ENCODE data around the gene ZNF764. TPM values are rescaled to one million over a fixed set of nuclear protein-coding genes. Genes with fewer than 3 reads are reported as not detected.
"Not testable (repeated sequence)": the region's sequence is repeated elsewhere in the genome, so short reads cannot be mapped to it uniquely, and the experiment has no call there.

The ZNF764 gene
- total RNA-seq, result 17.9 and 21.2 TPM in 2 replicates

DNA sequence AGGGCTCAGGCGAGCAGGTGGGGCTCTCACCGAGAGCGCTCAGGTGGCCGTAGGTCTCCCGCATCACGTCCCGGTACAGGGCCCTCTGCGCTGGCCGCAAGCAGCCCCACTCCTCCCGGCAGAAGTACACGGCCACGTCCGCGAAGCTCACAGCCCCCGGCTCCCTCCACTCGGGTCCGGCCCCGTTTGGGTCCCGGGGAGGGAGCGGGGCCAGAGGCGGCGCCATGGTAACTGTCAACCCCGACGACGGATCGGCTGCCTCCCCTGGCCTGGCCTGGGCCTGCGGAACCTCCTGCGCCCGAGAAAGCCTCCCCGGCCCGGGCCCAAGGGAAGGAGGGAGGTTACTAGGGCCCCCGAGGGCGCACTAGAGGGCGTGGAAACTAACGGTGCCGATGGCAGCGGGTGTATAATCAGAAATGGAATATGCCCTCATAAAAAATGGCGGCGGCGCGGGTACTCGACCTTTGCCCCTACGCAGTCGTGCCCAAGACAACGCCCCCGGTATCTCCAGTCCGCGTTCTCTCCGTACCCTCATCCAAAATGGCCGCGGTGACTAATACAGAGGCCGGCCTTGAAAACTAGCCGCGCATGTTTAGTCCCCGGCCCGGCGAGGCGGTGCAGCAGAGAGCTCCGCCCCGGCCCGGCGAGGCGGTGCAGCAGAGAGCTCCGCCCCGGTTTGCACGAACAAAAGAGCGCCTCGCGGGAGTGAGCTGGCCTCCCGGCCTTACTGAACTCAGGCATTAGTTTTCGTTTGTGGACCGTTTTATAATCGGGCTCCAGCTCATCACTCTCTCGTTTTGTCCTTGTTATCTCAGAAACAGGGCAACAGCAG is at the start of gene ZNF764:
Gene ZNF764, minus strand, starts transcription at position 418 of the 832 bp plus-strand sequence. Its CDS starts 192 bp downstream, at position 226.
- intact Hi-C loops (cut with micrococcal nuclease), result loop anchor here (1.0 to 2.0 kb wide), 10 partner anchors 10 to 141 kb away; partner anchors contain the start of genes FBRS, PRR14, SRCAP and ZNF689
- peaks cover 19% of the 10 kb centered on the region for H3K36me3 Mint-ChIP-seq (ENCODE audit: low read depth)
- peaks cover 42% of the 10 kb centered on the region for H3K4me1 Mint-ChIP-seq (ENCODE audit: low read depth)
- H3K9me3 Mint-ChIP-seq, result no peaks in the 10 kb centered on the region
- H3K27ac Mint-ChIP-seq, result peak within 1 kb of the TSS; percentile 92
- H3K4me3 Mint-ChIP-seq, result peak within 1 kb of the TSS; percentile 90
- DNase-seq (ENCODE audit: low spot score), result peak; percentile 97
- H3K27me3 Mint-ChIP-seq (ENCODE audit: insufficient read depth), result no peaks in the 10 kb centered on the region

DNA sequence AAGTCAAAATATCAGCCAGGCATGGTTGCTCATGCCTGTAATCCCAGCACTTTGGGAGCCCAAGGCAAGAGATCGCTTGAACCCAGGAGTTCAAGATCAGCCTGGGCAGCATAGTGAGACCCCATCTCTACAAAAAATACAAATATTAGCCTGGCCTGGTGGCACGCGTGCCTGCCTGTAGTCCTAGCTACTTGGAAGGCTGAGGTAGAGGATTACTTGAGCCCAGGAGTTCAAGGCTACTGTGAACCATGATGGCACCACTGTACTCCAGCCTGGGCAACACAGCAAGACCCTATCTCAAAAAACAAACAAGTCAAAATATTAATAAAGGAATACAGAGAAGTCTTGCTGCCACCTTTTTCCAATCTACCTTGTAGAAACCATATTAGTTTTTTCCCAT is 47.8 kb upstream of the ZNF764 start:
- peaks cover 39% of the 10 kb centered on the region for H3K36me3 Mint-ChIP-seq (ENCODE audit: low read depth)
- no peaks in the 10 kb centered on the region for H3K27me3 Mint-ChIP-seq (ENCODE audit: insufficient read depth)
- no peak for DNase-seq (ENCODE audit: low spot score)
- H3K4me1 Mint-ChIP-seq (ENCODE audit: low read depth), result peaks cover 27% of the 10 kb centered on the region
- H3K4me3 Mint-ChIP-seq, result no peak overlapping the region
- intact Hi-C loops (cut with micrococcal nuclease), result no loop called here
- H3K9me3 Mint-ChIP-seq, result no peaks in the 10 kb centered on the region
- no peak overlapping the region for H3K27ac Mint-ChIP-seq

DNA sequence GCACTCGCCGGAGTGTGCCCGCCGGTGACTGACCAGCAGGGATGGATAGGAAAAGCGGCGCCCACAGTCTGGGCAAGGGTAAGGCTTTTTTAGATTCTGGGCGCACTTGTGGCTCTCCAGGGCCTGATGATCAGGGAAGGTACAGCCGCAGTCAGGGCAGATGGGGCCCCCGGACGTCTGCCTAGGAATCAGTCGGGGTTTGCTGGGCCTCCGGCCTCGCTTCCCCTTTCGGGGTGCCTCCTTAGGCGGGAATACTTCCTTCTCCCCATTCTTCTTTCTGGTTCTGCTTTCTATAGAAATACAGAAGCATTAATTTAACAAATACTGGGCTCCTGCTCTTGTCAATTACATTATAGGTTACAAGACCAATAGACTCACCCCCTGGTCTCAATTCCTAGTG is 47.0 kb upstream of the ZNF764 start:
- Mint-ChIP-seq H3K4me3 (no peak overlapping the region), H3K4me1 (ENCODE audit: low read depth) (peaks cover 22% of the 10 kb centered on the region), H3K36me3 (ENCODE audit: low read depth) (peaks cover 44% of the 10 kb centered on the region), H3K9me3 (no peaks in the 10 kb centered on the region), H3K27ac (no peak overlapping the region), H3K27me3 (ENCODE audit: insufficient read depth) (no peaks in the 10 kb centered on the region)
- no peak for DNase-seq (ENCODE audit: low spot score)
- intact Hi-C loops (cut with micrococcal nuclease), result no loop called here

DNA sequence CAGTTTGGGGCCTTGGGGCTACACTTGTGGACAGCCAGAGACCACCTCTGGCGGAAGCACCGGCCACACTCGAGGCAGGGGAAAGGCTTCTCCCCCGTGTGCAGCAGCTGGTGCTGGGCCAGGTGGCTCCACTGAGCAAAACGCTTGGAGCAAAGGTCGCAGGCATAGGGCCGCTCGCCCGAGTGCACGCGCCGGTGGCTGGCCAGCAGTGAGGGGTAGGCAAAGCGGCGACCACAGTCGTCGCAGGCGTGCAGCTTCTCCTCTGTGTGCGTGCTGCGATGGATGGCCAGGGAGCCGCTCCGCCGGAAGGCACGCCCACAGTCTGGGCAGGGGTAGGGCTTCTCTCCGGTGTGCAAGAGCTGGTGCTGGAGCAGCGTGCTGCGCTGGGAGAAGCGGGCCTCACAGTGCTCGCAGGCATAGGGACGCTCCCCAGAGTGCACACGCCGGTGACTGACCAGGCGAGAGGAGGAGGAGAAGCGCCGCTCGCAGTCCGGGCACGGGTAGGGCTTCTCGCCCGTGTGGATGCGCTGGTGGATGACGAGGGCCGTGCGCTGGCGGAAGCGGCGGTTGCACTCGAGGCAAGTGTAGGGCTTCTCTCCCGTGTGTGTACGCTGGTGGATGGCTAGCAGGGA is 46.3 kb upstream of the ZNF764 start:
- peaks cover 46% of the 10 kb centered on the region for H3K36me3 Mint-ChIP-seq (ENCODE audit: low read depth)
- H3K27me3 Mint-ChIP-seq (ENCODE audit: insufficient read depth), result no peaks in the 10 kb centered on the region
- intact Hi-C loops (cut with micrococcal nuclease), result no loop called here
- H3K4me3 Mint-ChIP-seq, result no peak overlapping the region
- H3K27ac Mint-ChIP-seq, result no peak overlapping the region
- H3K4me1 Mint-ChIP-seq (ENCODE audit: low read depth), result peaks cover 20% of the 10 kb centered on the region
- H3K9me3 Mint-ChIP-seq, result no peaks in the 10 kb centered on the region
- no peak for DNase-seq (ENCODE audit: low spot score)

DNA sequence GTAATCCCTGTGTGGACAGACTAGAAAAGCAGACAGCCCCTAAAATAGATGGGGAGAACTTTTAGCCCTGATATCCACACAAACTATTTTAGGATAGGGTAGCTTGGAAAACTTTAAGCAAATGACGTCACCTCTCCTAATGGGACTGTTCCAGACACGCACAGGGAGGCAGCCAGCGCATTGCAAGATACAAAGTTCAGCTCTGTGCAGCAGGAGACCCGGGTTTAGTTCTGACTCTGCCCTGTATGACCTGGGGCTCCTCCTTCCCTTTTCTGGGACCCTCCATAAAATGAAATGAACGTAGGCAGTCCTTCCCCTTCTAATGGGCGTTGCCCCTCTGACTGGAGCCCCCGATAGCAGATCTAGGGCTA is 45.8 kb upstream of the ZNF764 start:
- H3K4me3 Mint-ChIP-seq, result no peak overlapping the region

DNA sequence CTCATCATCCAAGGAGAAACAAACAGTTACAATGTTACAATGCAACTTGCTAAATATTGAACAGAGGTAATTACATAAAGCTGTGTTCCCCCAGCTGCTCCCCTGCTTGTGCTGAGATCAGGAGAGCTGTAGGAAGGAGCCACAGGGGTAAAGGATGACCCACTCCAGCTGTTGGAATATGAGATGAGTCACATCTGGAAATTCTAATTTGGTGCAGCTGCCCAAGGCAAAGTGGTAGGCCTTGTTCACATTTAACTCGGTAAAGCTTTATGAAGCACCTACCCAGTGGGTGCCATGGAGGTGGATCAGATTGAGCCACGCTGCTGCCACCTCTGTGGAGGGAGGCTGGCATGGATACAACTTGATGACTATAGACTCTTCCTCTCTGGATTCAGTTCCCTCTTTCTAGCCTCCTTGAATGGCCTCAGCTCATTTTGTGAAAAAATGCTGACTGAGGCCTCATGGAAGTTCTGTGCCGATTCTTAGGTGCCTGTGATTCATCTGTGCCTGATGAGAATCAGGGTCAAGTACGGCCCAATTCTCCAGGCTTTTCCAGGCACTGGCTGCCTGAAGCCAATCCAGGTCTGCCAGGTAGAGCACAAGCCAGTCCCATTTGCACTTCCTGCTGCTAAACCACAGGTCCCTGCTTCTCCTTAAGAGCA is 44.6 kb upstream of the ZNF764 start:
- peak overlapping the region; percentile 40 for H3K27ac Mint-ChIP-seq
- peaks cover 42% of the 10 kb centered on the region for H3K36me3 Mint-ChIP-seq (ENCODE audit: low read depth)
- no peaks in the 10 kb centered on the region for H3K9me3 Mint-ChIP-seq

More for the DNA sequence above, 45.8 kb upstream of the ZNF764 start:
- H3K4me1 Mint-ChIP-seq (ENCODE audit: low read depth), result peaks cover 15% of the 10 kb centered on the region
- peaks cover 46% of the 10 kb centered on the region for H3K36me3 Mint-ChIP-seq (ENCODE audit: low read depth)
- no peak for DNase-seq (ENCODE audit: low spot score)
- no peaks in the 10 kb centered on the region for H3K9me3 Mint-ChIP-seq
- intact Hi-C loops (cut with micrococcal nuclease), result no loop called here
- no peaks in the 10 kb centered on the region for H3K27me3 Mint-ChIP-seq (ENCODE audit: insufficient read depth)
- H3K27ac Mint-ChIP-seq, result no peak overlapping the region

DNA sequence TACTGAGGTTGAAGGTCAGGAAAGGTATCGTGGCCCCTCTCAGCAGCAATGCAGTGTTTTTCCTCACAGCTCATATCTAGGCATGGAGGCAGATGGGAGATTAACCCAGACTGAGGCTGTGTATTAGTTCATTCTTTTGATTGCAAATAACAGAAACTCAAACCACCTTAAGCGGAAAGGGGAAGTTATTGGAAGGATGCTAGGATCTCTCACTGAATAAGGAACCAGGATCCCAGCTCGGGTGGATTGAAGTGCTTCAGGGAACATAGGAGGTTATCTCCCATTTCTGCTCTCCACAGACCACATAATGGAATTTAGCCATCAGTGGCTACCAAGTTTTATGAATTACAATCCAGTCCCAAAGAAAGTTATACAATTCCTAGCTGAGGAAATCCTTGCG is 43.8 kb upstream of the ZNF764 start:
- DNase-seq (ENCODE audit: low spot score), result no peak
- intact Hi-C loops (cut with micrococcal nuclease), result no loop called here
- no peak overlapping the region for H3K27ac Mint-ChIP-seq
- H3K4me3 Mint-ChIP-seq, result no peak overlapping the region
- peaks cover 12% of the 10 kb centered on the region for H3K4me1 Mint-ChIP-seq (ENCODE audit: low read depth)
- no peaks in the 10 kb centered on the region for H3K27me3 Mint-ChIP-seq (ENCODE audit: insufficient read depth)
- H3K9me3 Mint-ChIP-seq, result no peaks in the 10 kb centered on the region
- peaks cover 37% of the 10 kb centered on the region for H3K36me3 Mint-ChIP-seq (ENCODE audit: low read depth)

More for the DNA sequence above, 44.6 kb upstream of the ZNF764 start:
- Mint-ChIP-seq H3K27me3 (ENCODE audit: insufficient read depth) (no peaks in the 10 kb centered on the region), H3K4me3 (no peak overlapping the region), H3K4me1 (ENCODE audit: low read depth) (peaks cover 12% of the 10 kb centered on the region)
- no peak for DNase-seq (ENCODE audit: low spot score)
- intact Hi-C loops (cut with micrococcal nuclease), result no loop called here

DNA sequence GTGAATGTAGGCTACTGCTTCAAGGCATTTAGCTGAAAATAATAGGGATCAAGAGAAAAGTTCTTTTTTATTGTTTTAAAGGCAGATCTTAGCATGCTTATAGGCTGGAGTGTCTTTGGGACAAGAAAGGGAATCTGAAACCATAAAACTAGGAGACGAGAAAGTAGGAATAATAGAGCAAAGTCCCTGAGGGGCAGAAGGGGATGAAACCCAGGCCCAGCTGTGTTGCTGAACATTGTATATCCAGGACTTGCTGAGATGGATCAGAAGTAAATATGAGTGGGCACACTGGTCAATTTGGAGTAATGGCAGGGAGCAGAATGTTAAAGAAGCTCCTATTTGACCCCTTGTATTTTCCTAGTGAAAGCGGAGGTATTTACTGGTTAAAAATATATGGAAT is 42.8 kb upstream of the ZNF764 start:
- no peaks in the 10 kb centered on the region for H3K27me3 Mint-ChIP-seq (ENCODE audit: insufficient read depth)
- DNase-seq (ENCODE audit: low spot score), result no peak
- intact Hi-C loops (cut with micrococcal nuclease), result no loop called here
- H3K4me3 Mint-ChIP-seq, result no peak overlapping the region
- peaks cover 33% of the 10 kb centered on the region for H3K36me3 Mint-ChIP-seq (ENCODE audit: low read depth)
- peaks cover 8% of the 10 kb centered on the region for H3K4me1 Mint-ChIP-seq (ENCODE audit: low read depth)
- H3K9me3 Mint-ChIP-seq, result no peaks in the 10 kb centered on the region
- no peak overlapping the region for H3K27ac Mint-ChIP-seq

DNA sequence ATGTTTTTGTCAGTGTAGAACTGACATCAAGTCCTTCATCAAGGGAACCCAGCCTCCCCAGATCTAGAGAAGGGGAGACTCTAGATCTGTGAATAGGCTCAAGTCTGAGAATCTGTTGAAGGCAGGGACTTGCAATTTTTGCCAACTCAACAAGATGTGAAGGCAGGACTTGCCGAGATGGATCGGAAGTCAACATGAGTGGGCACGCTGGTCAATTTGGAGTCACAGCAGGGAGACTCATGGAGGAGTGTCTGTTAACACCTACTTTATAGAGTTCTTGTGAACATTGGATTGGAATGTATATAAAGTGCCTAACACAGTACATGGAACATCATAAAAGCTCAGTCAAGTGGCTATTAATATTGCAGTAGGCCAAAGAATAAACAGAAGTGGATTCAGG is 42.0 kb upstream of the ZNF764 start:
- H3K36me3 Mint-ChIP-seq (ENCODE audit: low read depth), result peaks cover 30% of the 10 kb centered on the region
- H3K9me3 Mint-ChIP-seq, result no peaks in the 10 kb centered on the region
- no peak overlapping the region for H3K27ac Mint-ChIP-seq
- intact Hi-C loops (cut with micrococcal nuclease), result no loop called here
- H3K4me1 Mint-ChIP-seq (ENCODE audit: low read depth), result peaks cover 8% of the 10 kb centered on the region
- H3K27me3 Mint-ChIP-seq (ENCODE audit: insufficient read depth), result no peaks in the 10 kb centered on the region
- DNase-seq (ENCODE audit: low spot score), result no peak
- no peak overlapping the region for H3K4me3 Mint-ChIP-seq

DNA sequence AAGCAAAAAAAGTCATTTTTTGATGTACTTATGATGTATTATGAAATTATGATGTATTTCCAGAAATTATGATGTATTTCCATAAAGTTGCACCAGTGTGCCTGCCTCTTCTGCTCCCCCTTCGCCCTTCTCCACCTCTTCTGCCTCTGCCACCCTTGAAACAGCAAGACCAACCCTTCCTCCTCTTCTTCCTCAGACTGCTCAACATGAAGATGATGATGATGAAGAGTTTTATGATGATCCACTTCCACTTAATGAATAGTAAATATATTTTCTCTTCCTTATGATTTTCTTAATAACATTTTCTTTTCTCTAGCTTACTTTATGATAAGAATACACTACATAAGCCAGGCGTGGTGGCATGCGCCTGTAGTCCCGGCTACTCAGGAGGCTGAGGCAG is 34.7 kb upstream of the ZNF764 start:
- peaks cover 5% of the 10 kb centered on the region for H3K36me3 Mint-ChIP-seq (ENCODE audit: low read depth)
- H3K4me1 Mint-ChIP-seq (ENCODE audit: low read depth), result peaks cover 3% of the 10 kb centered on the region
- H3K4me3 Mint-ChIP-seq, result no peak overlapping the region
- no peaks in the 10 kb centered on the region for H3K27me3 Mint-ChIP-seq (ENCODE audit: insufficient read depth)
- H3K27ac Mint-ChIP-seq, result no peak overlapping the region
- intact Hi-C loops (cut with micrococcal nuclease), result no loop called here
- H3K9me3 Mint-ChIP-seq, result no peaks in the 10 kb centered on the region
- no peak for DNase-seq (ENCODE audit: low spot score)

DNA sequence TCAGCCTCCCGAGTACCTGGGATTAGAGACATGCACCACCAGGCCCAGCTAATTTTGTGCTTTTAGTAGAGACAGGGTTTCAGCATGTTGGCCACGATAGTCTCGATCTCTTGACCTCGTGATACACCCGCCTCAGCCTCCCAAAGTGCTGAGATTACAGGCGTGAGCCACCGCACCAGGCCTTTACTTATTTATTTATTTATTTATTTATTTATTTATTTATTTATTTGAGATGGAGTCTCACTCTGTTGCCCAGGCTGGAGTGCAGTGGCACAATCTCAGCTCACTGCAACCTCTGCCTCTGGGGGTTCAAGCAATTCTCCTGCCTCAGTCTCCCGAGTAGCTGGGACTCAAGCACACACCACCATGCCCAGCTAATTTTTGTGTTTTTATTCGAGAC is 32.7 kb upstream of the ZNF764 start:
- H3K27me3 Mint-ChIP-seq (ENCODE audit: insufficient read depth); H3K9me3 Mint-ChIP-seq; H3K36me3 Mint-ChIP-seq (ENCODE audit: low read depth); H3K27ac Mint-ChIP-seq; intact Hi-C loops (cut with micrococcal nuclease); H3K4me1 Mint-ChIP-seq (ENCODE audit: low read depth); H3K4me3 Mint-ChIP-seq; DNase-seq (ENCODE audit: low spot score): not testable (repeated sequence)

DNA sequence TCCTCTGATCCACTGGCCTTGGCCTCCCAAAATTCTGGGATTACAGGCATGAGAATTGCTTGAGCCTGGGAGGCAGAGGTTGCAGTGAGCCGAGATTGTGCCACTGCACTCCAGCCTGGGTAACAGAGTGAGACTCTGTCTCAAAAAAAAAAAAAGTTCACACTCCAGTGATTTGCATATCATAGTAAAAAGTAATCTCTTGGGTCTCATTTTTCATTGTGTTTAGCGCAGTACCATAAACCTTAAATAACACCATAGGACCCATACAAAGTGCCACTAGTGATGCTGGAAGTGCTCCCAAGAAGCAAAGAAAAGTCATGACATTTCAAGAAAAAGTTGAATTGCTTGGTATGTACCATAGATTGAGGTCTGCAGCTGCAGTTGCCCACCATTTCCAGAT is 31.4 kb upstream of the ZNF764 start:
- not testable (repeated sequence) for DNase-seq (ENCODE audit: low spot score); H3K4me3 Mint-ChIP-seq; H3K9me3 Mint-ChIP-seq; H3K27me3 Mint-ChIP-seq (ENCODE audit: insufficient read depth); H3K27ac Mint-ChIP-seq
- H3K36me3 Mint-ChIP-seq (ENCODE audit: low read depth), result peaks cover 12% of the 10 kb centered on the region
- H3K4me1 Mint-ChIP-seq (ENCODE audit: low read depth), result peaks cover 12% of the 10 kb centered on the region
- intact Hi-C loops (cut with micrococcal nuclease), result loop anchor here (5.0 kb wide), 2 partner anchors 37 to 62 kb away; partner anchors contain the start of gene ZNF768

DNA sequence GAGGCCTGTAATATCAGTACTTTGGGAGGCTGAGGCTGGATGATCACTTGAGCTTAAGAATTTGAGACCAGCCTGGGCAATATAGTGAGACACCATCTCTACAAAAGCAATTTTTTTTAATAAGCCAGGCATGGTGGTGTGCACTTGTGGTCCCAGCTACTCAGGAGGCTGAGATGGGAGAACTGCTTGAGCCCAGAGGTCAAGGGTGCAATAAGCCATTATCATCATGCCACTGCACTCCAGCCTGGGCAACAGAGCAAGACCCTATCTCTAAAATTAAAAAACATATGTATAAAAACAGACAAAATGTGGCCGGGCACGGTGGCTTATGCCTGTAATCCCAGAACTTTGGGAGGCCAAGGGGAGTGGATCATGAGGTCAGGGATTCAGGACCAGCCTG is 30.5 kb upstream of the ZNF764 start:
- H3K4me1 Mint-ChIP-seq (ENCODE audit: low read depth), result peaks cover 18% of the 10 kb centered on the region
- no peak overlapping the region for H3K27ac Mint-ChIP-seq
- intact Hi-C loops (cut with micrococcal nuclease), result loop anchor here (5.0 kb wide), 2 partner anchors 36 to 61 kb away; partner anchors contain the start of gene ZNF768
- H3K4me3 Mint-ChIP-seq, result no peak overlapping the region
- DNase-seq (ENCODE audit: low spot score), result no peak
- H3K9me3 Mint-ChIP-seq, result no peaks in the 10 kb centered on the region
- H3K27me3 Mint-ChIP-seq (ENCODE audit: insufficient read depth), result no peaks in the 10 kb centered on the region
- H3K36me3 Mint-ChIP-seq (ENCODE audit: low read depth), result peaks cover 12% of the 10 kb centered on the region

Measured in activated T-helper 1 cell treated with anti-CD3 and anti-CD28 coated beads, Interleukin-12 subunit alpha, Interleukin-12 subunit beta, Interleukin-2, Interleukin-4 antibody, amounts not matched to agents 30 ng/mL and 10 ng/mL and 1 ng/mL, durations not matched to agents 14 hours and 24 hours and 36 hours (primary cell).